Bone marrow (tissue), 2 donors: ENCODE measurements around the gene FMO2.

Experiments used
- DNase-seq, 2 donors: peaks; one replicate each; lab custom pipeline; 2025; lab: John Stamatoyannopoulos, UW

The FMO2 gene

DNA sequence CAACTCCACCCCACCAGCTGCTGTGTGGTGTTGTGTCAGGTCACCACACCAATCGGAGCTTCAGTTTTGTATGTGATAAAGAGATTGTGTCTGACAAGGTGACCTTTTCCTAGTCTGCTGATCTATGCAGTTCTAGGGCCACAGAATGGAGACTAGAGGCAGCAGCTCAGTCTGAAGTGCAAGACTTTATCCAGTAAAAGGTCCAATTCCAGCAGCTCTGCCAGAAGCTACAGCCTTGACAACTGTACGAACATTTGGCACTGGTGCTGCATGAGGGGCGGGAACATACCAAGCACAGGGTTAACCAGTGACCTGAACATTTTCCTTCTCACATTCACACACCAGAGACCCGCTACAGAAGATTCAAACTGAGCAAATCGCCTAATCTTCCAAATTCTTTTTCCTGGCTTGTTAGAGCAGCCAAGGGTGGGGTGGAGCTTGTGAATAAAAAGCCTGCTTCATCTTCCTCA lies 72.5 kb downstream of the FMO2 start:
- DNase-seq: no peak

DNA sequence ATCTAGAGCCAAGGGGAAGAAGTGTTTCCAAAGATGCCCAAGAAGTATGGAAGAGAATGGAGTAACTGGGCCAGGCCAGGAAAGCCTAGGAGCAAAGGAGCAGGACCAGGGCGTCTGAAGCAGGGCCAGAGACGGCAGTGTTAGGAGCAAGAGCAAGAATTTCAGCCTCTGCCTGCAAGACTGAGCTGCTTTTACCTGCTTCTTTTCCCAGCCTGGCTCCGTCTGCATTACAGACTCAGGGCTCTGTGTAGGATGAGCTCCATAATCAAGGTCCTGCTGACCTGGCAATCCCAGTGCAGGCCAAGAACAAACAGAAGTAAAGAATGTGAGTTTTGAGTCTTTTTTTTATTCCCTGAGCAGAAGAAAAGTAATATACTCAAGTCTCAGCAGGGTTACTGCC lies 73.3 kb downstream of the FMO2 start:
- no peak for DNase-seq

DNA sequence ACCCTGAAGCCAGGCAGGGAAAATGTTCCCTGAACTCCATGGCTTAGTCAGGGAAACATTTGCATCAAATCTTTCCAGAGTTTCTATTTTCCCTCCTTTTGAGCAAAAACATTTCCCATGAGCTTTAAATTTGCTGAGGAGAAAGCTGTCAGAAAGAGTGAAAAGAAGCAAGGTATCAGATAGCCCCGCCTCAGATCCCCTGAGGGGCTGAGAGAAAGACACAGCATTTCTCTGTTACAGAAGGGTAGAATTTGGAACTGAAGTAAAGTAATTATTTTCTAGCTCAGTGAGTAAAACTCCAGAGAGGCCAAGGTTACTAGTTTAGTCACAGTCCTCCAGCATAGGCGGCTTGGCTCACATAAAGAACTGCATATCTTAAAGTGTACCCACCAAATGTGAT lies 73.8 kb downstream of the FMO2 start:
- DNase-seq: no peak
